ENCODE data around the gene SRRM3.
"Not testable (repeated sequence)": the region's sequence is repeated elsewhere in the genome, so short reads cannot be mapped to it uniquely, and the experiment has no call there.

- not testable (repeated sequence) for TF ChIP-seq EHMT2 (IDR thresholded peaks at IDR 0.05; ENCODE audit: low read depth); POLR2A (IDR thresholded peaks at IDR 0.05; ENCODE audit: low read length); CTCF (IDR thresholded peaks at IDR 0.05); CEBPB (IDR thresholded peaks at IDR 0.05); EP300 (IDR thresholded peaks at IDR 0.05); PHF8 (IDR thresholded peaks at IDR 0.05; ENCODE audit: borderline replicate concordance, low read depth); BCL3 (IDR thresholded peaks at IDR 0.05); NFE2L2 (conservative IDR thresholded peaks at IDR 0.05; ENCODE audit: low read length); SMC3 (IDR thresholded peaks at IDR 0.05); E2F6 (IDR thresholded peaks at IDR 0.05; ENCODE audit: borderline replicate concordance, low read depth); ELK1 (IDR thresholded peaks at IDR 0.05; ENCODE audit: low read depth, low read length); PBX3 (IDR thresholded peaks at IDR 0.05)
Observed at GRCh38 chr7:76156992-76157685, 44.6 kb upstream of the SRRM3 start.
